Inflammatory macrophage treated with lipopolysaccharide for 4 hours (primary cell): ENCODE data around the gene DCAF11.
"Not testable (repeated sequence)": the region's sequence is repeated elsewhere in the genome, so short reads cannot be mapped to it uniquely, and the experiment has no call there.

Experiments used
- DNase-seq: peaks from one replicate; pipeline ENCODE4 v3.0.0-alpha.2; 2020

The DCAF11 gene

DNA sequence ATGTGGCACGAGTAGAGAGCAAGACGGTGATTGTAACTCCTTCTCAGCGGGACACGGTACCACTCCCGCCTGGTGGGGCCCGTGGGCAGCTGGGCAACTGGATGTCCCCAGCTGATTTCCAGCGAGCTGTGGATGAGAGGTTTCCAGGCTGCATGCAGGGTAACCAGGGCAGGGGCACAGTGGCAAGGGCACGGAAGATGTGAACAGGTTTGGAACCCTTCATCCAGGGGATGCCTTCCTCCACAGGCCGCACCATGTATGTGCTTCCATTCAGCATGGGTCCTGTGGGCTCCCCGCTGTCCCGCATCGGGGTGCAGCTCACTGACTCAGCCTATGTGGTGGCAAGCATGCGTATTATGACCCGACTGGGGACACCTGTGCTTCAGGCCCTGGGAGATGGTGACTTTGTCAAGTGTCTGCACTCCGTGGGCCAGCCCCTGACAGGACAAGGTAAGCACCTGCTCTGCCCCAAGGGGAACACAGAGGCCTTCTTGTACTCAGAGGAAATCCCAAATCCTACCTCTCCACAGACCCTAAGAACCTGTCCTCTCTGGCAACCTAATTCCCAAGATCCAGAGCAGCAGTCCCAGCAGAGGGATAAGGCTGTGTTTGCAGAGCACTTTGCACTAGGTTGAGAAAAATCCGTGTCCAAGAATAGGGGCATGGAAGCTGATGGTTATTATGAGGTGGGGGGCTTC, 16.2 kb upstream of the DCAF11 start:
- no peak for DNase-seq

DNA sequence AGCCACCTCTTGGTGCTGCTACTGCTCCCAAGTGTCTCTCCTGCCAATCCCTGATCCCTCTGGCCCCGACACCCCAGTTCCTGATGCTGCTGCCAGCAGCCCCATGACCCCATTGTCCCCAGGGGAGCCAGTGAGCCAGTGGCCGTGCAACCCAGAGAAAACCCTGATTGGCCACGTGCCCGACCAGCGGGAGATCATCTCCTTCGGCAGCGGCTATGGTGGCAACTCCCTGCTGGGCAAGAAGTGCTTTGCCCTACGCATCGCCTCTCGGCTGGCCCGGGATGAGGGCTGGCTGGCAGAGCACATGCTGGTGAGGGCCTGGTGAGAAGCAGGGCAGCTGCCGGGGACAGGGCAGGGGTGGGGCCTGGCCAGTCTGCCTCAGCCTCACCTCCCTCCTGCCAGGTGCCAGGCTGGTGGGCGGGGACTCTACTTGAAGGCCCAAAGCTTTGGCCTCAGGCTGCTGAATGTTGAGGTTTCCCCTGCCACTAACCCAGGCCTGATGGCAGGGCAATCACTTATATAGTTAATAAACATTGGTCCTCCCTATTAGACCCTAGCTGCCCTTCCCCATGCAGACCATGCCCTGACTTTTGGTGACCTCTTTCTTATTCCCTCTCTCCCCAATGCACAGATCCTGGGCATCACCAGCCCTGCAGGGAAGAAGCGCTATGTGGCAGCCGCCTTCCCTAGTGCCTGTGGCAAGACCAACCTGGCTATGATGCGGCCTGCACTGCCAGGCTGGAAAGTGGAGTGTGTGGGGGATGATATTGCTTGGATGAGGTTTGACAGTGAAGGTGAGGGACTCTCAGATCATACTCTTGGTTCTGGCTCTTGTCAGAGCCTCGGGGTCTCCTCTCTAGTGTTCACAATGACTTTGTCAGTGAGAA, 15.4 kb upstream of the DCAF11 start:
- no peak for DNase-seq

GRCh38 chr14:24100197-24100981, 14.2 kb upstream of the DCAF11 start:
- DNase-seq, result peak; percentile 77

DNA sequence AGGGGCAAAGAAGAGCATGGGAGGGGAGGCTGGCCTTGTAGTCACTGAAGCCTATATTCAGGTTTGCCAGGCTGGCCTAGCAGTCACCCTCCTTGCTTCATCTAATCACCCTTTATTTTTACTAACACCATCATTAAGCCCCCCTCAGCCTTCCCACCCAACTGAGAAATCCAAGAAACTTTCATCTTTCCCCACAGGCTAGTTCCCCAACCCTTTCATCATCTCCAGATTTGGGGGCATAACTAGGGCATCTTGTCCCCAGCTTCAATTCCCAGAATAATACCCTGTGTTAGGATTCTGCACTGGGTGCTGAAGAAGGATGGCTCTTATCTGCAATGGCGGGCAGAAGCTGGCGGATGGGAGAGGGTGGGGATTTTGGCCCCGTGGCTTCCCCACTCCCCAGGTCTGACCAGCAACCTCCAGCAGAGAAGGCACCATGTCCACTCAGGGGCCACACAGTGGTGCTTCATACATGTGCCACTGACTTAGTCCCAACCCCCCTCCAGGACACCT, 13.5 kb upstream of the DCAF11 start:
- DNase-seq, result no peak

GRCh38 chr14:24102357-24103048, 12.1 kb upstream of the DCAF11 start:
- DNase-seq, result no peak

- no peak for DNase-seq
Observed at GRCh38 chr14:24103451-24103850, 11.1 kb upstream of the DCAF11 start.

DNA sequence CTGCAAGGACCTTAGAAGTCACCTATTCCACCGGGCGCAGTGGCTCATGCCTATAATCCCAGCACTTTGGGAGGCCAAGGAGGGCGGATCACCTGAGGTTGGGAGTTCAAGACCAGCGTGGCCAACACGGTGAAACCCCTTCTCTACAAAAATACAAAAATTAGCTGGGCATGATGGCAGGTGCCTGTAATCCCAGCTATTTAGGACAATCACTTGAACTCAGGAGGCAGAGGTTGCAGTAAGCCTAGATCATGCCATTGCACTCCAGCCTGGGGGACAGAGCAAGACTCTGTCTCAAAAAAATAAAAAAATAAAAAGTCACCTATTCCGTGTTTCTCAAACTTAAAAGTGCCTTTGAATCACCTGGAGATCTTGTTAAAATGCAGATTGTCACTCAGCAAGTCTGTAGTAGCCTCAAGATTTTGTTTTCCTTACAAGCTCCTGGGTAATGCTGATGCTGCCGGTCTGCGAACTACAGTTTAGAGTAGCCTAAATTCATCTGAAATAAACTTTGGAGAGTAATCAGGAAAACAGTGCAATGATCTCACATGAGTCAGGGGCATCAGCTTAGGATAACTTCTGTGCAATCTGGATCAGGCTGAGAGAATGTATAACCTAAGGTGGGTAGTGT, 8.9 kb upstream of the DCAF11 start:
- DNase-seq, result not testable (repeated sequence)

DNA sequence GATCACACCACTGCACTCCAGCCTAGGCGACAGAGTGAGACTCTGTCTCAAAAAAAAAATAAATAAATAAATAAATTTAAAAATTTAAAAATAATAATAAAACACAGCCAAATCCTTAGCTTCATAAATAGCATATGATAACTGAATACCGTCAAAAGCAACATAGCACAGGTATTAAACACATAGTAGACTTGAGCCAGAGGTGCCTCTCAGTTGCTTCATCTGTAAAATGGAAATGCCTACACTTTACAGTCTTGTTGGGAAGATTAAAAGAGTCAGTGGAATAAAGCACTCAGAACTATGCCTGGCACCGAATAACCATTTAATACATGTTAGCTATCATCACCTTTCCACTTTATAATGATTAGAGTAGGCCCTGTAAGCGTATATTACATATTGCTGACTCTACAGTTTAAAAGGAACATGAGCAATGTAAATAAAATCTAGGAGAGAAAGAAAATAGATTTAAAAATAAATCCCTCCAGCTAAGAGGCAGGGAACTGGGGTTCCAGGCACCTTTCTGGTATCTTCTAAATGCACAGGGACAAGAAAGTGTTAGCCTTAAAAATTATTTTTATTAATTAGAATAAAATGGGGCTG, 7.8 kb upstream of the DCAF11 start:
- DNase-seq, result no peak

GRCh38 chr14:24108336-24108874, 6.2 kb upstream of the DCAF11 start:
- DNase-seq, result no peak

GRCh38 chr14:24110060-24110459, 4.5 kb upstream of the DCAF11 start:
- no peak for DNase-seq

DNA sequence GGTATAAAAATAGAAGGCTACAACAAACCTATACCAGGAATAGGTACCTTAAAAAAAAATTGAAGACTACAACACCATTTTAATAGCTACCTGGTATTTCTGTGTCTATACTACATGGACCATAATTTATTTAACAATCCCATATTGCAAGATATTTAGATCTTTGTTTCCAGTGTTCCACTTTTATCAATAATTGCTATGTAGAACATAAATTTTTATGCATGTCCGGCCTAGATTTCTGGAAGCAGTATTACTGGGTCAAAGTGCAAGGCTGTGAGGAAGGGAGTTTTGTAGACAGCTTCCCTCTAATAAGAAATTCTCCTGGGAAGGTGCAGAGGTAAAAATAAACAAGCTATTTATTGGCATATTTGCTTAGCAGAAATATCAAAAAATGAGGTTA, 4.1 kb upstream of the DCAF11 start:
- no peak for DNase-seq

GRCh38 chr14:24113379-24113800, 1.2 kb upstream of the DCAF11 start:
- no peak for DNase-seq

GRCh38 chr14:24113801-24114531, 611 bp upstream of the DCAF11 start:
- DNase-seq, result peak; percentile 96

DNA sequence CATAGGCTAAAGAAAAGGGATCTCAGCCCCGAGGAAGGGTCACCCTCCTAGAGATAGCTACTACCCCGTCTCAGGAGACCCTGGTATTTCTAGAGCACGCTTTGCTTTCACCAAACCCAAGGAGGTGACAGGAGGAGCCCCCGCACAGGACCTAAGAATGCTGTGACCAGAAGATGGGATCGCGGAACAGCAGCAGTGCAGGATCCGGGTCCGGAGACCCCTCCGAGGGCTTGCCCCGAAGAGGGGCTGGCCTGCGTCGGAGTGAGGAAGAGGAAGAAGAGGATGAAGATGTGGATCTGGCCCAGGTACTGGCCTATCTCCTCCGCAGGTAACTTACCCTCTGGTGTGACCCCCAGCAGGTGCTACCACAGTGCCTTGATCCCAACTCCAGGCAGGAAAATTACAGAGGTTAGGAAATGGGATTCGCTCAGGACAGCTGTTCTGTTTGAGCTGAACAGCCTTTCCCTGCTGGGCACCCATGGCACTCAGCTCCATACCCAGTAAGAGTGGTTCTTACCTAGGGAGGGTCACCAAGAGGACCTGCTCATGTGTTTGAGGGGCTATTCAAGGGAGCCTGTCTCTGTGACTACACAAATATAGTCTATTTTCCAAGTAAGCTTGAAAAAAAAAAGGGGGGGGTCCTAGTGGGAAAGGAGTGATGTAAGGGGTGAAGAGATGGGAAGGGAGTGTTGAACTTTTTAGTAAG, 998 bp downstream of the DCAF11 start:
- no peak for DNase-seq

- no peak for DNase-seq
Observed at GRCh38 chr14:24116128-24116814, 1.7 kb downstream of the DCAF11 start.

GRCh38 chr14:24117179-24117578, 2.6 kb downstream of the DCAF11 start:
- no peak for DNase-seq

DNA sequence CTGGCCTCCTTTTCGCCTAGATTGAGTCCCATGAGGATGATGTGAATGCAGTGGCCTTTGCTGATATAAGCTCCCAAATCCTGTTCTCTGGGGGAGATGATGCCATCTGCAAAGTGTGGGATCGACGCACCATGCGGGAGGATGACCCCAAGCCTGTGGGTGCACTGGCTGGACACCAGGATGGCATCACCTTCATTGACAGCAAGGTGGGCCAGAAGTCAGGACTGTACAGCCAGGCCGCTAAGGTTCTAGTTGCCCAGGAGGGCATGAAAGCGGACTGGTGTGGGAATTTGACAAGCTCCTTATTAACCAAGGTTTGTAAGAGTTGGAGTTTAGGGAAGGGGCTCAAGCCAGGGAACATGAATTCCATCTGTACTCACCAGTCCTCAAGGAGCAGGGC, 5.1 kb downstream of the DCAF11 start:
- DNase-seq, result no peak

DNA sequence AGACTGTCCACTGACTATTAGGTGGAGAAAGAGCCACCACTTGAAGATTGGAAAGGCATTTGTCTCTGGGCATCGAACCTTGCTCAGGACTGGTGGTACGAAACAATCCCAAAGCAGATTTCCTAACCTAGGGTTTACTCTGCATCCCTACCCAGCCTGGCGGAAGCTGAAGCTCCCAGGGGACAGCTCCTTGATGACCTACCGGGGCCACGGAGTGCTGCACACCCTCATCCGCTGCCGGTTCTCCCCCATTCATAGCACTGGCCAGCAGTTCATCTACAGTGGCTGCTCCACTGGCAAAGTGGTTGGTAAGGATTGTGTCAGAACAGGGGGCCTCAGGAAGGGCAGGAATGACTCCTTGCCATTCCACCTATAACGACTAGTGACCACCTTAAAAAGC, 6.6 kb downstream of the DCAF11 start:
- no peak for DNase-seq

- DNase-seq, result no peak
Observed at GRCh38 chr14:24122416-24122815, 7.8 kb downstream of the DCAF11 start.
